Measurements from ENCODE around the gene FAM162B. TPM values are rescaled to one million over a fixed set of nuclear protein-coding genes. Genes with fewer than 3 reads are reported as not detected.

Gene FAM162B
- polyA plus RNA-seq, 1 experiment, result 6.4 TPM

Other genes with a start within 250 kb of the FAM162B start
- 0.04 and 0.17 TPM in 2 replicates for gene TRAPPC3L, start 220.0 kb downstream of the FAM162B start, polyA plus RNA-seq (2011; rRNA removed)
- not detected in 2 replicates for gene CALHM4, start 212.0 kb downstream of the FAM162B start, polyA plus RNA-seq (2011; rRNA removed)
- 22.5 and 44.3 TPM in 2 replicates for gene RWDD1, start 194.2 kb downstream of the FAM162B start, polyA plus RNA-seq (2011; rRNA removed)
- 0.09 and 0.13 TPM in 2 replicates for gene RSPH4A, start 149.2 kb downstream of the FAM162B start, polyA plus RNA-seq (2011; rRNA removed)
- 4.4 and 6.3 TPM in 2 replicates for gene ZUP1, start 97.0 kb downstream of the FAM162B start, polyA plus RNA-seq (2011; rRNA removed)
- 1.6 and 4.4 TPM in 2 replicates for gene KPNA5, start 84.5 kb downstream of the FAM162B start, polyA plus RNA-seq (2011; rRNA removed)
- gene GPRC6A, start 63.4 kb upstream of the FAM162B start, polyA plus RNA-seq (2011; rRNA removed), result not detected in 2 replicates
- gene RFX6, start 111.5 kb upstream of the FAM162B start, polyA plus RNA-seq (2011; rRNA removed), result not detected in 2 replicates

Measured in BJ (cell line).